ENCODE results near the gene TCEAL2.
"Not testable (repeated sequence)": the region's sequence is repeated elsewhere in the genome, so short reads cannot be mapped to it uniquely, and the experiment has no call there.

TCEAL2 gene

GRCh38 chrX:102125436-102125835, at the start of gene TCEAL2:
TCEAL2 (plus strand) TSS chrX:102125679; CDS start chrX:102126831, 1,152 bp downstream.
- DNase-seq (ENCODE audit: low read depth, low spot score): not testable (repeated sequence)

DNA sequence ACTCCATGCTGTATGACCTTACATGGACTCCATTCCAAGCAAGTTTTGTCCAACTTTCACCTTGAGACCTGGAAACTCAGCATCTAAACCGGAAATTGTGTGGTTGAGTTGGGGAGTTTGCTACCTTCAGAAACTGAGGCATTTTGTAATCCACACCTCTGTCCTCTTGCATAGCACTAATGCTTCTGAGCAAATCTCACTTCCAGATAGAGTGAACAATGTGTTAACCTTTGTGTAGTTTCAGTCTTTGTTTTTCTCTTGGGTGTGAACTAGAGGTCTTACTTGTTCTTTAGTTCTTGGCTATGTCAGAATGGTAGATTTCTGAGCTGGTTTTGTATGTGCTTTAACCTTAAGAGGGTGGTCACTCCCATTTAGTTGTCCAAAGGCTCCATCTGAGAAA, 48.1 kb upstream of the TCEAL2 start:
- no peak for DNase-seq (ENCODE audit: low read depth, low spot score)

DNA sequence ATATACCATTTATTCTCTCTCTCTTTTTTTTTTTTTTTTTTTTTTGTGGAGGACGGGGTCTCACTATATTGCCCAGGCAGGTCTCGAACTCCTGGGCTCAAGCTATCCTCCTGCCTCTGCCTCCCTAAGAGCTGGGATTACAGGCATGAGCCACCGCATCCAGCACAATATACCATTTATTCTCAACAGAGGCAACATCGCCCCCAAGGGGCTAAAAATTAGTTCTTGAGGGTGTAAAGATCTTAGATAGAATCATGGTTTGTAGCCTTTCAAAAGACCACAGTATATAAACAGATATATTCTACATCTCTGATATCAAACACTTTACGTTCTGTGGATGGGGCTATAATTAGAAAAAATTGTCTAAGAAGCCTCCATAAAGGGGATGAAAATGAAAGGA, 39.8 kb upstream of the TCEAL2 start:
- no peak for DNase-seq (ENCODE audit: low read depth, low spot score)

- DNase-seq (ENCODE audit: low read depth, low spot score): no peak
Observed at GRCh38 chrX:102113367-102113766, 12.1 kb upstream of the TCEAL2 start.

DNA sequence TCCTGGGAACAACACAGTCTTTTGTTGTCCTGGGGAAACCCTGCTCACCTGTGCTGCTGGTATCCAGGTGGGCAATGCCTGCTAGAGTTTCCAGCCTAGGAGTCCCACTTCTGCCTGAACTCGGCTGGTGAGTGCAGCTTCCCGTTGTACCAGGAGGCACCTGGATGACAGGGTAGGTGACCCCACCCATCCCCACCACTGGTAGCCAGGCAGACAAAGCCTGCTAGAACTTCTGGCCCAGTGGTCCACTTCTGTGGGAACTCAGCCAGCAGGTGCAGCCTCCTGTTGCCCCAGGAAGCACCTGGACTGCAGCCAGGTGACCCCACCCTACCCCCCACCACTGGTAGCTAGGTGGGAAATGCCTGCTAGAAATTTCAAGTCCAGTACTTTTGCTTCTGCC, 9.7 kb upstream of the TCEAL2 start:
- no peak for DNase-seq (ENCODE audit: low read depth, low spot score)

DNA sequence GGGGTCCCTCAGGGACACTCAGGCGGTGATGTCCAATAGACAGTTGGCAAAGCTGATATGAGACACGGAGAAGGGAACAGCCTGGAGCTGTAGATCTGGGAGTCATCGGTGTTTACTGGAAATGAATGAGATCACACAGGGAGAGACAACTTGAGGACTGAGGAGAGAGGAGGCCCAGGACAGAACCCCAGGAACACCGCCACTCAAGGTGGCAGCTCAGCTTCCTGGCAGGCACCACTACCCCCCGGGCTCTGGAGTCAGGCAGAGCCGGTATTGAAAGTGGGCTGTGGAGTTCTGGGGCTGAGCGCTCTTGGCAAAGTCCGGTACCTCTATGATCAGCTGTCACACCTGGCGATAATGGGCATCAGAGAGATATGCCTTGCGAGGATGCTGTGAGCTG, 465 bp upstream of the TCEAL2 start:
- not testable (repeated sequence) for DNase-seq (ENCODE audit: low read depth, low spot score)

DNA sequence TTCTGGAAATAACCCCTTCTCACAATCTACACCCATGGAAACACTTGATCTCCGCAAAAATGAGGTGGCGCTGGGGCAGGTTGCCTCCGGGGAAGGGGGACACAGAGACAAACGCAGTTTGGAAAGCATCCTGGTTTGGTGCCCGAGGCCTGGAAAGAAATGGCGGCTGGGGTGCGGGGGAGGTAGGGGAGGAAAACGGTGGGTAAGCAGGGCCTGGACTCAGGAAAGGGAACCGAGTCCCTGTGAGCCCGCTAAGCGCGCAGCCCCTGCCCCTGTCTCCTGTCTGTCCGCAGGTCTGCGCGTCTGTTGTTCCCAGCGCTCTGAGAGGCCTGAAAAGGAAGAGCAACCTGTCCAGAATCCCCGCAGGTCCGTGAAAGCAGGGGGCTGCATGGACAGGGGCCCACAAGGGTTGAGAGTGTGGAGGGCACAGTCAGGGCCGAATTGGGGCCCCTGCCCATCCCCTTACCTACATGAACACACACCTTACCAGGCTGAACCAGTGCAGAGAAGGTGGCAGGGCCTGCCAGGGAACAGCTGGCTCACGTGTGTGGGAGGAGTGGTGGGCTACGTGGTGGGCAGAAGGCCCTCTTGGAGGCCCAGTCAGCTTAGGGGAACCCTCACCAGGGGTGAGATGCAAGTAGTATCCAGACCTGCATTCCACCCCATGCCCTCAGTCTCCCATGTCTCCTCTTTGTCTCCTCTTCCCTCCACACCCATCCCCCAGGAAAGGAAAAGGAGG, 770 bp downstream of the TCEAL2 start:
- not testable (repeated sequence) for DNase-seq (ENCODE audit: low read depth, low spot score)

DNA sequence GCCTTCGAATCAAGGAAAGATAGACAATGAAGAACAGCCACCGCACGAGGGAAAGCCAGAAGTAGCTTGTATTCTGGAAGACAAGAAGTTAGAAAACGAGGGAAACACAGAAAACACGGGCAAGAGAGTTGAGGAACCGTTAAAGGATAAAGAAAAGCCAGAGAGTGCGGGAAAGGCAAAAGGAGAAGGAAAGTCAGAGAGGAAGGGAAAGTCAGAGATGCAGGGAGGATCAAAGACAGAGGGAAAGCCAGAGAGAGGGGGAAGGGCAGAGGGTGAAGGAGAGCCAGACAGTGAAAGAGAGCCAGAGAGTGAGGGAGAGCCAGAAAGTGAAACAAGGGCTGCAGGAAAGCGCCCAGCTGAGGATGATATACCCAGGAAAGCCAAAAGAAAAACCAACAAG, 1.4 kb downstream of the TCEAL2 start:
- DNase-seq (ENCODE audit: low read depth, low spot score): no peak

DNA sequence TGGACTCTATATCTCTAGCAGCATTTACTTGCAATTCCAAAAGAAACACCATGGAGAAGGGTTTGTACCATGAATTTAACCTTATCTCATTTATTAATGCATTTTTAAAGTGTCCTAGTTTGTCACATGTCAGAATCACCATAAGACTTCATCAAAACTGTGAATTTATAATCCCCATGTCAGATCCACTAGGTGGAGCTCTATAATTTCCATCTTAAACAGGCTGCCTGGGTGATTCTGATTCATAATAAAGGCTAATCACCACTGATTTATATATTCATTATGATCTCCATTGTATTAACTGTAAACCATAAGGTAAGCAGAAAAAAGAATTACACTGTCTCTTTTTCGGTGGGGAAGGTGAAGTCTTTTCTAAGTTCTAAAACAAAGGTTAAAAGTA, 4.0 kb downstream of the TCEAL2 start:
- DNase-seq (ENCODE audit: low read depth, low spot score): no peak

GRCh38 chrX:102138064-102138463, 12.6 kb downstream of the TCEAL2 start:
- DNase-seq (ENCODE audit: low read depth, low spot score): no peak

- DNase-seq (ENCODE audit: low read depth, low spot score): not testable (repeated sequence)
Observed at GRCh38 chrX:102140876-102141275, 15.4 kb downstream of the TCEAL2 start.

DNA sequence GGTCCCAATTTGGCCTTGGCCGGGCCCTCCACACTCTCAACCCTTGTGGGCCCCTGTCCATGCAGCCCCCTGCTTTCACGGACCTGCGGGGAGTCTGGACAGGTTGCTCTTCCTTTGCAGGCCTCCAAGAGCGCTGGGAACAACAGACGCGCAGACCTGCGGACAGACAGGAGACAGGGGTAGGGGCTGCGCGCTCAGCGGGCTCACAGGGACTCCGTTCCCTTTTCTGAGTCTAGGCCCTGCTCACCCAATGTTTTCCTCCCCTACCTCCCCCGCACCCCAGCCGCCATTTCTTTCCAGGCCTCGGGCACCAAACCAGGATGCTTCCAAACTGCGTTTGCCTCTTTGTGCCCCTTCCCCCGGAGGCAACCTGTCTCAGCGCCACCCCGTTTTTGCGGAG, 16.2 kb downstream of the TCEAL2 start:
- DNase-seq (ENCODE audit: low read depth, low spot score): not testable (repeated sequence)

DNA sequence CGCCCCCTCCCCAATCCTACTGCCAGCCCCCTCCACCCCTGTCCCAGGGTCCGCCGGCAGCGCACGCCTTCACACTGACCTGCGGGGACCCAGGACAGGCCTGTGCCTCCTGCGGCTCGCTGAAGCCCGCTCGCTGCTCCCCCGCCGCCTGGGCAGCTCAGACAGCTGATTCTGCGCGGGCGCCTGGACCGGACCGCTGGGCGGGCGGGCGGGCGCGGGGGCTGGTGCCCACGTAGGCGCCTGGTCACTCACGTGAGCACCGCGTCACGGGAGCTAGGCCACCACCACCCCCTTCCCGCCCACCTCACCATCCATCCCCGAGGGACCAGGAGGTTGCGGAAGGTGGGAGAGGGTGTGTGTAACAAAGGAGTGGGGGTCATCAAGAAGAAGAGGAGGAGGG, 16.8 kb downstream of the TCEAL2 start, which contains the start of gene TCEAL6:
TCEAL6 (minus strand) TSS at position 208 of the 400 bp plus-strand sequence.
- not testable (repeated sequence) for DNase-seq (ENCODE audit: low read depth, low spot score)

GRCh38 chrX:102154218-102154860, 28.9 kb downstream of the TCEAL2 start:
- DNase-seq (ENCODE audit: low read depth, low spot score): no peak

DNA sequence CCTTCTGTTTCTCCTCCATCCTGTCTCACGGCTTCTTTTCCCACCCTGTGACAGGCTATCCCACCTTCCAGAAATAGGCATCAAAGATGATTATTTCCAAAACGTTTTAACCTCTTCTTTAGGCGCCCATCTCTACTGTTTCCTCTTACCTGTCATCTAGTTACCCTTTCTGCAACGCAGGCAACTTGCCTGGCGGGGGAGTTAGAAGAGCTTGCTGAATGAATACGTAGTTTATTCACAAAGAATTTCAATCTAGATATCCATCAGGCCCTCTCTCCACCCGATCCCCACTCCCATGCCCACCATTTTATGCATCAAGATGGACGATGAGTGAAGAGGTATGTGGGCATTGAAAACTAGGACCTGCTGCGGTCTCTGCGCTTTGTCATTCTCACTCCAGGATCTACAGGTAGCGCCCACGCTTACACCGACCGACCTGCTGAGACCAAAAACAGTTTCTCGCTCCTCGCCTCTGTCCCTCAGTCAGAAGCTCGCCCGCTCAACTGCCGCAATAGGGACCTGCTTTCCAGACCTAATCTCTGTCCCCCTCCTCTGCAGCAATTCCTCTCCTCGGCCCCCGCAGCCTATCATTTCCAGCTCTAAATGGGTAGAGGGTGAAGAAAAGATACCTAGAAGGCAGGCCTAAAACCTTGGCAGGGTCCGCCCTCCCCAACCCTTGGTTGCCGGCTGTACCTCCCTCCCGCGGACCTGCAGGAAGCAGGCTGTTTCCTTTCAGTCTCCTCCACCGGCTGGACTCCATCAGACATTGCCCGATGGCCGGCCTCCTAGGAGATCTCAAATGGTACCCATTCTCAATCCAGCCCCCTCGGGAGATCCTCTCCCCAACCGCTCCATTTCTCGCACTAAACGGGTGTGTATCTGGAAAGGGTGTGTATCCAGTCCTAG, 29.7 kb downstream of the TCEAL2 start:
- no peak for DNase-seq (ENCODE audit: low read depth, low spot score)

GRCh38 chrX:102155806-102156179, 30.3 kb downstream of the TCEAL2 start, which contains the start of gene BEX5:
BEX5 (minus strand) TSS chrX:102155977; CDS start chrX:102154265, 1,712 bp downstream.
- DNase-seq (ENCODE audit: low read depth, low spot score): no peak

Data from smooth muscle cell of the brain vasculature (primary cell).